ENCODE data around the gene GSTO1.

Gene GSTO1

GRCh38 chr10:104257235-104257634, 2.5 kb downstream of the GSTO1 start:
- peaks cover 21 to 43% of the 10 kb centered on the region in 2 donors for H3K36me3 ChIP-seq (ENCODE audit: control insufficient read depth in 1 of 2, insufficient read depth in 2 of 2, low read length in 2 of 2)
- no peak overlapping the region for H3K9ac ChIP-seq (ENCODE audit: low read depth in 1 of 2, low read length in 2 of 2)
- no peaks in the 10 kb centered on the region for H3K9me3 ChIP-seq (ENCODE audit: control insufficient read depth in 1 of 2, low read length in 2 of 2)
- no peak overlapping the region for H3K4me3 ChIP-seq (ENCODE audit: low read depth in 1 of 2, low read length in 2 of 2)
- peaks cover 42 to 53% of the 10 kb centered on the region in 2 donors for H3K4me1 ChIP-seq (ENCODE audit: control insufficient read depth in 1 of 2, insufficient read depth in 2 of 2, low read length in 2 of 2)
- H3K27ac ChIP-seq (ENCODE audit: low read depth, low read length) = no peak overlapping the region
- no peaks in the 10 kb centered on the region for H3K27me3 ChIP-seq (ENCODE audit: control insufficient read depth in 1 of 2, insufficient read depth in 2 of 2, low read length in 2 of 2)

GRCh38 chr10:104258209-104258608, 3.5 kb downstream of the GSTO1 start:
- Histone ChIP-seq H3K9me3 (ENCODE audit: control insufficient read depth in 1 of 2, low read length in 2 of 2) (no peaks in the 10 kb centered on the region), H3K27me3 (ENCODE audit: control insufficient read depth in 1 of 2, insufficient read depth in 2 of 2, low read length in 2 of 2) (no peaks in the 10 kb centered on the region), H3K4me1 (ENCODE audit: control insufficient read depth in 1 of 2, insufficient read depth in 2 of 2, low read length in 2 of 2) (peaks cover 32 to 46% of the 10 kb centered on the region in 2 donors), H3K4me3 (ENCODE audit: low read depth in 1 of 2, low read length in 2 of 2) (no peak overlapping the region), H3K27ac (ENCODE audit: low read depth, low read length) (no peak overlapping the region), H3K9ac (ENCODE audit: low read depth in 1 of 2, low read length in 2 of 2) (no peak overlapping the region), H3K36me3 (ENCODE audit: control insufficient read depth in 1 of 2, insufficient read depth in 2 of 2, low read length in 2 of 2) (peaks cover 24 to 51% of the 10 kb centered on the region in 2 donors)

- H3K27ac ChIP-seq (ENCODE audit: low read depth, low read length) = no peak overlapping the region
- H3K4me1 ChIP-seq (ENCODE audit: control insufficient read depth in 1 of 2, insufficient read depth in 2 of 2, low read length in 2 of 2) = peaks cover 20 to 38% of the 10 kb centered on the region in 2 donors
- no peaks in the 10 kb centered on the region for H3K9me3 ChIP-seq (ENCODE audit: control insufficient read depth in 1 of 2, low read length in 2 of 2)
- H3K4me3 ChIP-seq (ENCODE audit: low read depth in 1 of 2, low read length in 2 of 2) = no peak overlapping the region
- H3K9ac ChIP-seq (ENCODE audit: low read depth in 1 of 2, low read length in 2 of 2) = no peak overlapping the region
- no peaks in the 10 kb centered on the region for H3K27me3 ChIP-seq (ENCODE audit: control insufficient read depth in 1 of 2, insufficient read depth in 2 of 2, low read length in 2 of 2)
- H3K36me3 ChIP-seq (ENCODE audit: control insufficient read depth in 1 of 2, insufficient read depth in 2 of 2, low read length in 2 of 2) = peaks cover 24 to 51% of the 10 kb centered on the region in 2 donors
Observed at GRCh38 chr10:104259456-104259855, 4.8 kb downstream of the GSTO1 start.

- H3K36me3 ChIP-seq (ENCODE audit: control insufficient read depth in 1 of 2, insufficient read depth in 2 of 2, low read length in 2 of 2) = peaks cover 27 to 56% of the 10 kb centered on the region in 2 donors
- peaks cover 17 to 39% of the 10 kb centered on the region in 2 donors for H3K4me1 ChIP-seq (ENCODE audit: control insufficient read depth in 1 of 2, insufficient read depth in 2 of 2, low read length in 2 of 2)
- H3K27ac ChIP-seq (ENCODE audit: low read depth, low read length) = no peak overlapping the region
Observed at GRCh38 chr10:104259999-104260774, 5.5 kb downstream of the GSTO1 start.

GRCh38 chr10:104260775-104261115, 6.1 kb downstream of the GSTO1 start:
- Histone ChIP-seq H3K9ac (ENCODE audit: low read depth in 1 of 2, low read length in 2 of 2) (no peak overlapping the region), H3K4me3 (ENCODE audit: low read depth in 1 of 2, low read length in 2 of 2) (no peak overlapping the region), H3K36me3 (ENCODE audit: control insufficient read depth in 1 of 2, insufficient read depth in 2 of 2, low read length in 2 of 2) (peaks cover 30 to 62% of the 10 kb centered on the region in 2 donors)

More at GRCh38 chr10:104259999-104260774, 5.5 kb downstream of the GSTO1 start:
- H3K4me3 ChIP-seq (ENCODE audit: low read depth in 1 of 2, low read length in 2 of 2) = no peak overlapping the region
- no peaks in the 10 kb centered on the region for H3K27me3 ChIP-seq (ENCODE audit: control insufficient read depth in 1 of 2, insufficient read depth in 2 of 2, low read length in 2 of 2)
- no peak overlapping the region for H3K9ac ChIP-seq (ENCODE audit: low read depth in 1 of 2, low read length in 2 of 2)
- no peaks in the 10 kb centered on the region for H3K9me3 ChIP-seq (ENCODE audit: control insufficient read depth in 1 of 2, low read length in 2 of 2)

GRCh38 chr10:104262055-104262454, 7.4 kb downstream of the GSTO1 start:
- no peaks in the 10 kb centered on the region for H3K27me3 ChIP-seq (ENCODE audit: control insufficient read depth in 1 of 2, insufficient read depth in 2 of 2, low read length in 2 of 2)
- no peak overlapping the region for H3K9ac ChIP-seq (ENCODE audit: low read depth in 1 of 2, low read length in 2 of 2)
- no peak overlapping the region for H3K4me3 ChIP-seq (ENCODE audit: low read depth in 1 of 2, low read length in 2 of 2)
- H3K36me3 ChIP-seq (ENCODE audit: control insufficient read depth in 1 of 2, insufficient read depth in 2 of 2, low read length in 2 of 2) = peaks cover 40 to 73% of the 10 kb centered on the region in 2 donors
- H3K4me1 ChIP-seq (ENCODE audit: control insufficient read depth in 1 of 2, insufficient read depth in 2 of 2, low read length in 2 of 2) = peaks cover under 1 to 28% of the 10 kb centered on the region in 2 donors
- H3K27ac ChIP-seq (ENCODE audit: low read depth, low read length) = no peak overlapping the region
- H3K9me3 ChIP-seq (ENCODE audit: control insufficient read depth in 1 of 2, low read length in 2 of 2) = no peaks in the 10 kb centered on the region

More at GRCh38 chr10:104260775-104261115, 6.1 kb downstream of the GSTO1 start:
- H3K27ac ChIP-seq (ENCODE audit: low read depth, low read length) = no peak overlapping the region
- H3K9me3 ChIP-seq (ENCODE audit: control insufficient read depth in 1 of 2, low read length in 2 of 2) = no peaks in the 10 kb centered on the region
- peaks cover 13 to 41% of the 10 kb centered on the region in 2 donors for H3K4me1 ChIP-seq (ENCODE audit: control insufficient read depth in 1 of 2, insufficient read depth in 2 of 2, low read length in 2 of 2)
- H3K27me3 ChIP-seq (ENCODE audit: control insufficient read depth in 1 of 2, insufficient read depth in 2 of 2, low read length in 2 of 2) = no peaks in the 10 kb centered on the region

- H3K36me3 ChIP-seq (ENCODE audit: control insufficient read depth in 1 of 2, insufficient read depth in 2 of 2, low read length in 2 of 2) = peaks cover 37 to 63% of the 10 kb centered on the region in 2 donors
- H3K4me1 ChIP-seq (ENCODE audit: control insufficient read depth in 1 of 2, insufficient read depth in 2 of 2, low read length in 2 of 2) = peaks cover 11 to 39% of the 10 kb centered on the region in 2 donors
- no peaks in the 10 kb centered on the region for H3K9me3 ChIP-seq (ENCODE audit: control insufficient read depth in 1 of 2, low read length in 2 of 2)
- H3K27ac ChIP-seq (ENCODE audit: low read depth, low read length) = no peak overlapping the region
- H3K27me3 ChIP-seq (ENCODE audit: control insufficient read depth in 1 of 2, insufficient read depth in 2 of 2, low read length in 2 of 2) = no peaks in the 10 kb centered on the region
- H3K4me3 ChIP-seq (ENCODE audit: low read depth in 1 of 2, low read length in 2 of 2) = no peak overlapping the region
- H3K9ac ChIP-seq (ENCODE audit: low read depth in 1 of 2, low read length in 2 of 2) = no peak overlapping the region
Observed at GRCh38 chr10:104264783-104265182, 10.1 kb downstream of the GSTO1 start.

GRCh38 chr10:104267721-104268404, 13.2 kb downstream of the GSTO1 start:
- peaks cover 22 to 34% of the 10 kb centered on the region in 2 donors for H3K36me3 ChIP-seq (ENCODE audit: control insufficient read depth in 1 of 2, insufficient read depth in 2 of 2, low read length in 2 of 2)
- no peak overlapping the region for H3K27ac ChIP-seq (ENCODE audit: low read depth, low read length)
- H3K4me3 ChIP-seq (ENCODE audit: low read depth in 1 of 2, low read length in 2 of 2) = peak overlapping the region; percentile 92 to 98
- peak overlapping the region in 1 of 2 donors; percentile 92 for H3K9ac ChIP-seq (ENCODE audit: low read depth in 1 of 2, low read length in 2 of 2)
- H3K4me1 ChIP-seq (ENCODE audit: control insufficient read depth in 1 of 2, insufficient read depth in 2 of 2, low read length in 2 of 2) = peaks cover 11 to 29% of the 10 kb centered on the region in 2 donors
- no peaks in the 10 kb centered on the region for H3K9me3 ChIP-seq (ENCODE audit: control insufficient read depth in 1 of 2, low read length in 2 of 2)
- no peaks in the 10 kb centered on the region for H3K27me3 ChIP-seq (ENCODE audit: control insufficient read depth in 1 of 2, insufficient read depth in 2 of 2, low read length in 2 of 2)

GRCh38 chr10:104268405-104268712, 13.7 kb downstream of the GSTO1 start:
- Histone ChIP-seq H3K27ac (ENCODE audit: low read depth, low read length) (peak overlapping the region; percentile 79), H3K4me1 (ENCODE audit: control insufficient read depth in 1 of 2, insufficient read depth in 2 of 2, low read length in 2 of 2) (peaks cover 11 to 26% of the 10 kb centered on the region in 2 donors), H3K9me3 (ENCODE audit: control insufficient read depth in 1 of 2, low read length in 2 of 2) (no peaks in the 10 kb centered on the region), H3K27me3 (ENCODE audit: control insufficient read depth in 1 of 2, insufficient read depth in 2 of 2, low read length in 2 of 2) (no peaks in the 10 kb centered on the region), H3K4me3 (ENCODE audit: low read depth in 1 of 2, low read length in 2 of 2) (peak overlapping the region; percentile 92 to 98), H3K9ac (ENCODE audit: low read depth in 1 of 2, low read length in 2 of 2) (peak overlapping the region; percentile 74 to 92), H3K36me3 (ENCODE audit: control insufficient read depth in 1 of 2, insufficient read depth in 2 of 2, low read length in 2 of 2) (peaks cover 22 to 32% of the 10 kb centered on the region in 2 donors)
